Muscle layer of colon (tissue), 2 donors: ENCODE data around the gene TRABD2B.

Experiments used
- H3K27ac ChIP-seq: one replicate; pipeline ENCODE4 v1.7.0; 2013; ENCODE audit warnings: low read depth, mild to moderate bottlenecking, low read length, moderate library complexity
- H3K27me3 ChIP-seq, 2 donors: one replicate each; pipeline ENCODE4 v1.7.0; 2013; ENCODE audit warnings: low read length in 2 of 2, mild to moderate bottlenecking in 2 of 2; ENCODE audit not compliant: insufficient read depth in 2 of 2, control insufficient read depth in 1 of 2
- H3K36me3 ChIP-seq: one replicate; pipeline ENCODE4 v1.7.0; 2013; ENCODE audit warnings: mild to moderate bottlenecking, low read length; ENCODE audit not compliant: insufficient read depth
- H3K4me1 ChIP-seq: one replicate; pipeline ENCODE4 v1.7.0; 2013; ENCODE audit warnings: mild to moderate bottlenecking, low read length; ENCODE audit not compliant: insufficient read depth
- H3K4me3 ChIP-seq, 2 donors: one replicate each; pipeline ENCODE4 v1.7.0; 2013; ENCODE audit warnings: low read length in 2 of 2, low read depth in 1 of 2, mild to moderate bottlenecking in 1 of 2, moderate library complexity in 1 of 2
- H3K9ac ChIP-seq: one replicate; pipeline ENCODE4 v1.7.0; 2013; ENCODE audit warnings: low read length
- H3K9me3 ChIP-seq: one replicate; pipeline ENCODE4 v1.7.0; 2013; ENCODE audit warnings: mild to moderate bottlenecking, low read length
- donor health status: abdominal sarcoma.
- donor health status: Adenocarcinoma of cecum.

Gene TRABD2B

DNA sequence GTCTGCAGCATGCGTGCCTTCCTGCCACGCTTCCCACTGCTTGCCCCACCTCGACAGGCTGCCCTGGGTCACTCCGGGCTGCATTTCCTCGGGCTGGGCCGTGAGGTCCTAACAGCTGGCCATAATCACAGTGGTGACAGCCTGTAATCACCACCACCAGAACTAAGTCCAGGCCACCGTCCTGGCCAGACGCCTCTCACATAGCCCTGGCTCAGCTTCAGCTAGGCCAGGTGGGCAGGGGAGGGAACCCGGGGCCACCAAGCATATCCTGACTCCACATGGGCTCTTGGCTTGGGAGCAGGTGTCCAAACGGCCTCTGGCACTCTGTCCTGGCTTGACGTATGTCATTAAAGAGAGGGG lies 229.5 kb downstream of the TRABD2B start:
- Histone ChIP-seq H3K9me3 (no peaks in the 10 kb centered on the region), H3K27me3 (no peaks in the 10 kb centered on the region), H3K9ac (no peak overlapping the region), H3K27ac (no peak overlapping the region), H3K4me1 (peaks cover 16% of the 10 kb centered on the region), H3K36me3 (no peaks in the 10 kb centered on the region), H3K4me3 (no peak overlapping the region)

DNA sequence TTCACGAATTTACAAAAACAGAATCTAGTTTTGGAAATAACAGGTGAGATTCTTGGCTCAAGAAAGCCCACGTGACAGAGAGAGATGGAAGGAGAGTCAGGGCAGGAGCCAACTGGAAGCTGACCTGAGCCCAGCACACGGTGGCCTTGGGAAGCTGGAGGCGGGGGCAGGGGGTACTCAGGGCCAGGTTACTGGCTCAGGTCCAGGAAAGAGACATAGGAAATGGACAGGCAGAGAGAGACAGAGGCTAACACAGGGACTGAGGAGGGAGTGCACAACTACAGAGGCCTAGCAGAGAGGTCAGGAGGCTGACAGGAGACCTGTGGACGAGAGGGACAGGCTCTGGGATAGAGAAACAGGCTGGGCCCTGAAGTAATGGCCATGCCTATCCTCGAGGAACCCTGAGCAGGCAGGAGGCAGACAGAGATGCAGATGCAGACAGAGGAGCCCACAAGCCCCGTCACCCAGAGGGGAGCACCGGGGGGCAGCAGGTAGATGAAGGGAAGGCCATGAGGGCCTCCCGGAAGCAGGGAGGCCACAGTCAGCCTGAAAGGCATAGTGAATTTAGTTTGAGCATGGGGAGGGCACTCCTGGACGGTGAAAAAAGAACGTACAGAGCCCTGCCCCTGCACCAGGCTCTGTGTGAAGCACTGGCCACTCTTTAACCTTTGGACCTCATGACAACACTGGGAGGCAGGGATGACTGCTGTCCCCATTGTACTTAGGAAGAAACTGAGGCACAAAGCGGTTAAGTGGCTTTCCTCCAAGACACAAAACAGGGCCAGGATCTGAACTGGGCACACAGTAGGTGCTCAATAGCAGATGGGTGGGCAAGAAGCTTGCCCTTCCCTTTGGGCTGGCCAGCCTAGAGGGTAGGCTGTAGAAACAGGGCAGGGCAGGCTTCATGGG lies 230.1 kb downstream of the TRABD2B start:
- Histone ChIP-seq H3K4me1 (peaks cover 16% of the 10 kb centered on the region), H3K9ac (no peak overlapping the region), H3K27me3 (no peaks in the 10 kb centered on the region), H3K4me3 (no peak overlapping the region), H3K9me3 (no peaks in the 10 kb centered on the region), H3K27ac (no peak overlapping the region), H3K36me3 (no peaks in the 10 kb centered on the region)

DNA sequence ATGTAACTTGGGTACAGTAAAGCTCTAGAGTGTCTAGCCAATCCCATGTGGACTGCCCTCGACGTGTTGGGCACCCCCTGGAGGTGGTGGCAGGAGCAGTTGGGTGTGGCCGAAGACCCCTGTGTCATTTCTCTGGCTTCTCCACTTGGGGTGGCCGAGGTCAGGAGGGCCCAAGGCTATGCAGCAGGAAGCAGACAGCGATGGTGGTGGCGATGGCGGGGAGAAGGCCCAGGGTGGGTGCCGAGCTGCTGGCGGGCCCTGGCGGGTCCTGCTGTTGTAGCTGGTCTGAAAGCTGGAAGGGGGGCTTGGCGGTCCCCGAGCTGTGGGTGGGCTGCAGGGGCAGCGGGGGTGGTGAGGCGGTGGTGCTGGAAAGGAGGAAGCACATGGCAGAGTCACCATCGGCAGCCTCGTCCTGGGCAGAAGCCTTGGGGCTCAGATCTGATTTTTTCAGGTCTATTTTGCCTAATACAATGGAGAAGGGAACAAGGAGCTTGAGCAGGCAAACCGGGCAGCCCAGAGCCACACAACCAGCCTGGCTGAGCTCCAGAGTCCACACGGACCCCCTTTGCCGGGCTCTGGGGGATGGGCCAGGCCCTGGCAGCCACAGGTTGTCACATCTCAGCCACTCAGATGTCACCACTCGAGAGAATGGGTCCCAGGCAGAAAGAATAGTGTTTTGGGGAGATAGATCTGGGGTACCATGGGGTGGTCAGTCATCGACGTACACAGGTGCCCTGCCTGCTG lies 231.3 kb downstream of the TRABD2B start:
- Histone ChIP-seq H3K27ac (no peak overlapping the region), H3K4me1 (peaks cover 9% of the 10 kb centered on the region), H3K36me3 (no peaks in the 10 kb centered on the region), H3K27me3 (no peaks in the 10 kb centered on the region), H3K4me3 (no peak overlapping the region), H3K9me3 (no peaks in the 10 kb centered on the region), H3K9ac (no peak overlapping the region)

DNA sequence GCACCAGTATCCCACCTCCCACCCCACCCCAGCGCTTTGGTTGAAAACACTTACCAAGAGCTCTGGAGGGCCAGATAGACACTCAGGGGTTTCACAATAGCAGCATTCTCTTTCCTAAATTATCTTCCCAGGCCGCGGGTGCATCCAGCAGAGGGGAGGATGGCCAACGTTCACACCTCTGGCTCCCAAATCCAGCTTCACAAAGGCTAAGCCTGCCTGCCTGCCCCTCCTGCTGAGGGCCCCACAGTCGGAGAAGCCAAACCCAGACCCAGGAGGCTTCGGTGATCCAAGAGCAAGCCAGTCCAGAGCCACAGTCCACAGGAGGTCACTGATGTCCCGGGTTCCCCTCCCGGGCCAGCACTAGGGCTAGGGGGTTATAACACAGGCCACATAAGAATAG lies 231.9 kb downstream of the TRABD2B start:
- no peaks in the 10 kb centered on the region for H3K9me3 ChIP-seq
- no peak overlapping the region for H3K4me3 ChIP-seq
- peaks cover 9% of the 10 kb centered on the region for H3K4me1 ChIP-seq
- no peaks in the 10 kb centered on the region for H3K36me3 ChIP-seq
- no peak overlapping the region for H3K27ac ChIP-seq
- no peak overlapping the region for H3K9ac ChIP-seq
- H3K27me3 ChIP-seq, result no peaks in the 10 kb centered on the region

DNA sequence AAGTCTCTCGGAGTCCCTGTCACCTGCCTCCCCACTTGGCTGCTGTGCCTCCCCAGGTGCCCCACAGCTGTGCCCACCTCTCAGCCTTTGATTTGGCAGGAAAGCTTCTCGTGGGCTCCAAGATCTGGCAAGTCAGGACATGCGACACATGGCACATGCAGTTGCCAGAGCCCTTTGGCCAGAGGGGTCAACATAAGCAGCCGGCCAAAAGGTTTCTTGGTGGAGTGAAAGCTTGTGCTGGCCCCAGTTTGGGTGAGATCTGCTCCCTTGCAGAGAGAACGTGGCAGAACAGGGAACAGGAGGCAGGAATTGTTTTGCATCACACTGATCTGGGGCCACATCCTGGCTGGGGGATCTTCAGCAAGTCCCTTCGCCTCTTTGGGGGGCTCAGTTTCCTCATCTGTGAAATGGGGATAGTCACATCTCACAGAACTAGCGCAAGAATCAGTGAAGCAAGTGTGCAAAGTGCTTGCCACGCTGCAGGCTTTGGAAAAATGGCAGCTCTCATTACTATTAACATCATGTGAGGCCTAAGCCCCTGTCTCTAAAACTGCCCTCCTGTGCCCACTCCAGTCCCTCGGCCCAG lies 232.6 kb downstream of the TRABD2B start:
- H3K4me1 ChIP-seq, result peaks cover 9% of the 10 kb centered on the region
- no peak overlapping the region for H3K27ac ChIP-seq
- no peak overlapping the region for H3K4me3 ChIP-seq
- no peak overlapping the region for H3K9ac ChIP-seq
- H3K27me3 ChIP-seq, result no peaks in the 10 kb centered on the region
- H3K9me3 ChIP-seq, result no peaks in the 10 kb centered on the region
- no peaks in the 10 kb centered on the region for H3K36me3 ChIP-seq

DNA sequence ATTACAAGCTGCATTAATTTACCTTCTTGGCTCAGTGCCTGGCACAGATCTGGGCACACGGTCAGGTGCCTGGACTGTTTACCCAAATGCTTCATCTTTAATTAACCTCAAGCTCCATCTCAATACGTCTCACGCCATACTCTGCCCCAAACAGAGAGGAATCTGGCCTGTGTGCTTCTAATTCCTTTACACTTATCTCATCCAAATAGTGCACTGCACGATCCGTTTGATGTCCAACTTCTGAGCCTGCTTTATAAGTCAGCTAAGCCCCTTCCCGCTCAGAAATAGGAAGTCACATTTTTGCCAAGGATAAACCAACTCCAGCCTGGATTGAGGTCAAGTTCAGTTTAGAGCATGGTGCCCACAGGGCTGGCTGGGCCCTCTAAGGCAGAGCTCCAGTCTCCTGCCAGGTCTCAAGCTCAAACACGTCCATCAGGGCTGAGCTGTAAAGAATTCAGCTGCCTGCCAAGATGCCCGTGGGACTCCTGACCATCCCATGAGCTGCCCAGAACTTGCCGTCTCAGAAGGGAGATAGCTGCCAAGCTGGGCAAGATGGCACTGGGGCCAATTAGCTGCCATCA lies 233.5 kb downstream of the TRABD2B start:
- no peaks in the 10 kb centered on the region for H3K36me3 ChIP-seq
- H3K27me3 ChIP-seq, result no peaks in the 10 kb centered on the region
- no peak overlapping the region for H3K4me3 ChIP-seq
- peaks cover 9% of the 10 kb centered on the region for H3K4me1 ChIP-seq
- H3K9me3 ChIP-seq, result no peaks in the 10 kb centered on the region
- no peak overlapping the region for H3K27ac ChIP-seq
- no peak overlapping the region for H3K9ac ChIP-seq

DNA sequence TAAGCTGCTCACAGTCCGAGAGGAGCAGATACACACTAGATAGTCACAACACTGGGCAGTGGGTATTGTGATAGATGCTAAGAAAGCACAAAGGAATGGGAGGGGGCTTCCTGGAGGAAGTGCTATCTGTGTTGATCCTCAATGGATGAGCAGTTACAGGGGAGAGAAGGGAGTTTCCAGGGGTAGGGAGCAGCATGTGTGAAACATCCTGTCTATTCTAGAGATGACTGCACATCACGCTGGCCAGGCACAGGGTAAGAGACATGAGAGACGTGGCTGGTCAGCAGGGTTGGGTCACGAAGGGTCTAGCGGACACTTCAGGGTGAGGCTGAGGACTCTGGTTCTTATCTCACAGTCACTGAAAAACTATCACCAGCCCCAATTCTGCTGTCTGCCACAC lies 235.2 kb downstream of the TRABD2B start:
- no peaks in the 10 kb centered on the region for H3K9me3 ChIP-seq
- H3K27me3 ChIP-seq, result no peaks in the 10 kb centered on the region
- H3K4me1 ChIP-seq, result peaks cover 9% of the 10 kb centered on the region
- H3K9ac ChIP-seq, result no peak overlapping the region
- H3K4me3 ChIP-seq, result no peak overlapping the region
- H3K36me3 ChIP-seq, result no peaks in the 10 kb centered on the region
- no peak overlapping the region for H3K27ac ChIP-seq

DNA sequence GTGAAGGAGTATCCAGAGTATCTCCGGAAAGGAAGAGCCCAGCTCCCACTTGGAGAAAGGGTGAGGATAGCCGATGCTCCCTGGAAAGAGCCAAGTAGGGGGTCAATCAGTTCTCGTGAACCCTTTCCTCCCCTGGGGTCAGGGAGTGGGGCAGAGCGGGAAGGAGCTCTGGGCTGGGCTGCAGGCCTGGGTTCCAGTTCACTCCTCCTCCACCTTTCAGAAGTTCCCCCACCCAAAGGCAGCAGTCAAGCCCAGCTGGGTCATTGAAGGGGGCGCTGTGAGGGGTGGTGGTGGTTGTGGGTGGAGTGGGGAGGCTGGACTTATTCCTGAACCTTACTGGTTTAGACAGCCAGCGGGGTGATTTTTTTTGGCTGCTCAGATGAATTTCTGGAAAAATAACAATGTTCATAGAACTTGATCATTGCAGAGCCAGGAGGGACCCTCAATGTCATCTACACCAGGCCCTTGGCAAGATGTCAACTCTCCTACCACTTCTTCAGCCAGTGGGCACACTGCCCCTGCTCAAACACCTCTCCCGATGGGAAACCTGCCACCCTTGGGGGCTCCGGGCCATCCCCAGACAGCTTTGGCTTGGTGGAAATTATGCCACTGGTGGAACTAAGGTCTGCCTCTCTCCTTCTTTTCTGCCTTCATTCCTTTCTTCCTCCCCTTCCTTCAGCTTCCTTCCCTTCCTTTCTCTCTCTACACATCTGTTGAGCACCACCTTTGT lies 235.8 kb downstream of the TRABD2B start:
- Histone ChIP-seq H3K9me3 (no peaks in the 10 kb centered on the region), H3K4me1 (peaks cover 9% of the 10 kb centered on the region), H3K27ac (no peak overlapping the region), H3K9ac (no peak overlapping the region), H3K27me3 (no peaks in the 10 kb centered on the region), H3K4me3 (no peak overlapping the region), H3K36me3 (no peaks in the 10 kb centered on the region)

DNA sequence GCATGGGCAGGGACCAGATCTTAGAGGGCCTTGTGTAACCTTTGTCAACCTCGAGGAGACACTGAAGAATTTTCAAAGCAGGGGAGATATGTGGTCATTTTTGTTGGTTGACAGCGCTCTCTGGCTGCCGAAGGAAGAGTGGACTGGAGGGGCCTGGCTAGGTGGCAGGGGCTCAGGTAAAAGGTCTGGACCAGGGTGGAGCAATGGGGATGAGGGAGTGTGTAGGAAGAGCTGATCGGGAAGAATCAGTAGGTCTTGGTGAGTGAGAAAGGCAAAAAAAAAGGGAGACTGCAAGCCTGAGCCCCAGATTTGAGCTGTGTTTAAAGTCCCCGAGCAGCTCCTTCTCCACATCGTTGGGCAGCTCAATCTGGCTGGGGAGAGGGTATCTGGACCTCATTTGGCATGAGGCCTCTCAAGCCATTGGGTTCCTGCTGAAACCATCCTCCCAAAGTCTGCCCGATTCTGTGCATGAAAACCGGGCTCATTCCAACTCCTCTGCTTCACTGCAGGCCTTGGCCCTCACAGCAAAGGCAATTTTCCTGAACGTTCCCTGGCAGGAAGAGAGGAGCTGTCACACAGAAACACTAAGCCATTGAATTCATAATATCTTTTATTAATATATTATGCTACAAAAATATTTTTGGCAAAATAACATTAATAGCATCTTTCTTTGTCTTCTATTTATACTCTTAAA lies 237.1 kb downstream of the TRABD2B start:
- no peak overlapping the region for H3K9ac ChIP-seq
- H3K27ac ChIP-seq, result no peak overlapping the region
- H3K4me3 ChIP-seq, result no peak overlapping the region
- no peaks in the 10 kb centered on the region for H3K36me3 ChIP-seq
- no peaks in the 10 kb centered on the region for H3K9me3 ChIP-seq
- no peaks in the 10 kb centered on the region for H3K27me3 ChIP-seq
- peaks cover 9% of the 10 kb centered on the region for H3K4me1 ChIP-seq

DNA sequence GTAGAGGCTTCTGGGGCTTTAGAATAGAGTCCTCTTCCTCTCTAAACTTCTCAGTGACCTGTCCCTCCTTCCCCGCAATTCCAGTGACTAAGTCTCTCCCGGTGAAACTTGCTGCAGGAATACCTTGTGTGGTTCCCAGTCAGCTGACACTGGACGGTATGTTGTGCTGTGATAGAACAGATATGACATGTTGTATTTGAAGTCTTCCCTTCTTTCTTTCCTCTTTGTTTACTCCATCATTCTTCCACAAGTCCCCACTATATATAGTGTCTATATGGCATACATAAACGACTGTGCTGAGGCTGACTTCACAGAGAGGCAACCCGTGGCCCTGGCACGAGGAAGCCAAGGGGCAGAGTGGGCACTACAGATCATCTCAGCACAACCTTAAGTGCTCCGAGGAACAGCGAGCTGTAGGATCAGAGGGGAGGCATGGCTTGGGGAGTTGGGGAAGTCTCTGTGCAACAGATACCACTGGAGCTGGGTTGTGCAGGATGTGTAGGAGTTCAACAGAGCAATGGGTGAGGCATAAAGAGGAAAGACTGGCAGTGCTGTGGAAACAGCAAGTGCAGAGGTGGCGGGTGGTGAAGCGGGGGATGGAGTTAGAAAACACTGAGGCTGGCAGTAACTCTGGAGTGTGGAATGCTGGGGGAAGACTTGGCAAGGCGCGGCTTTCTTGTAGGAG lies 237.8 kb downstream of the TRABD2B start:
- Histone ChIP-seq H3K9ac (no peak overlapping the region), H3K4me3 (no peak overlapping the region), H3K4me1 (peaks cover 9% of the 10 kb centered on the region), H3K36me3 (no peaks in the 10 kb centered on the region), H3K27ac (no peak overlapping the region), H3K27me3 (no peaks in the 10 kb centered on the region), H3K9me3 (no peaks in the 10 kb centered on the region)
